ENCODE measurements around the gene SRGAP1. TPM values are rescaled to one million over a fixed set of nuclear protein-coding genes. Genes with fewer than 3 reads are reported as not detected.
"Not testable (repeated sequence)": the region's sequence is repeated elsewhere in the genome, so short reads cannot be mapped to it uniquely, and the experiment has no call there.

Gene SRGAP1
- total RNA-seq, 4 donors from 2014 or later, result 7.6 to 17.5 (median 14.6) TPM

DNA sequence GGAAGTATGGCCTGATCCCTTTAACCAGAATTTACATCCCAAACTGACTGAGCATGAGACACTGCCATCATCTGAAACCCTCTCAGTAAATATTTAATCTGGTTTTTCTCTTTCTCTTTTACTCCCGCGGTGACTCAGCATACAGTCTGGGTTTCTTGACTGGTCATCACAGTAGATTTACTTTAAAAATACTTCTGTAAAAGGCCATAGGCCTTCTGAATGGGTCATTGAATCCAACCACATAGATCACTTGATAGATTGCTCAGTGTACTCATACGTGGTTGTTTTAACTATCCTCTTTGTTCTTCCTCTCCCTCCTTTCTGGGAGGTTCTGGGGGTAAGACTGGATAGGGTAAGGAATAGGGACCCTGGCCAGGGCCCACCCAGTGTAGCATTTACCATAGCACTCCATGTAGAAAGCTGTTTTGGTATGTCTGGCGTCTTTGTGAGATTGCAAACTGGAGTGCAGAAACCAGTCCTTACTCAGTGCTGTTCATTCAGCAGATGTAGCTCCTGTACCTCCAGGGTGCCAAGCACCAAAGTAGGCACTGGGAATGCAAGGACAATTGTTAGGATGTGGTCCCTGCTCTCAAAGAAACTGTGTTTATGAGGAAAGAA lies 165.7 kb downstream of the SRGAP1 start:
- Histone ChIP-seq H3K9me3 (no peaks in the 10 kb centered on the region), H3K27ac (replicated peaks in 1 of 4) (peak overlapping the region in 2 of 4 donors; percentile 55 to 58), H3K27me3 (no peaks in the 10 kb centered on the region), H3K4me1 (peaks cover 0 to 14% (median 9%) of the 10 kb centered on the region in 4 donors), H3K4me3 (no peak overlapping the region), H3K36me3 (no peaks in the 10 kb centered on the region)
- 68% methylated on average over 4 of the region's 4 CpGs for WGBS
- TF ChIP-seq, protein P1, sequence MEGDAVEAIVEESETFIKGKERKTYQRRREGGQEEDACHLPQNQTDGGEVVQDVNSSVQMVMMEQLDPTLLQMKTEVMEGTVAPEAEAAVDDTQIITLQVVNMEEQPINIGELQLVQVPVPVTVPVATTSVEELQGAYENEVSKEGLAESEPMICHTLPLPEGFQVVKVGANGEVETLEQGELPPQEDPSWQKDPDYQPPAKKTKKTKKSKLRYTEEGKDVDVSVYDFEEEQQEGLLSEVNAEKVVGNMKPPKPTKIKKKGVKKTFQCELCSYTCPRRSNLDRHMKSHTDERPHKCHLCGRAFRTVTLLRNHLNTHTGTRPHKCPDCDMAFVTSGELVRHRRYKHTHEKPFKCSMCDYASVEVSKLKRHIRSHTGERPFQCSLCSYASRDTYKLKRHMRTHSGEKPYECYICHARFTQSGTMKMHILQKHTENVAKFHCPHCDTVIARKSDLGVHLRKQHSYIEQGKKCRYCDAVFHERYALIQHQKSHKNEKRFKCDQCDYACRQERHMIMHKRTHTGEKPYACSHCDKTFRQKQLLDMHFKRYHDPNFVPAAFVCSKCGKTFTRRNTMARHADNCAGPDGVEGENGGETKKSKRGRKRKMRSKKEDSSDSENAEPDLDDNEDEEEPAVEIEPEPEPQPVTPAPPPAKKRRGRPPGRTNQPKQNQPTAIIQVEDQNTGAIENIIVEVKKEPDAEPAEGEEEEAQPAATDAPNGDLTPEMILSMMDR (IDR thresholded peaks at IDR 0.05), result no peak
- TF ChIP-seq POLR2AphosphoS5 (IDR thresholded peaks at IDR 0.05) (no peak), EP300 (IDR thresholded peaks at IDR 0.05) (no peak), POLR2A (IDR thresholded peaks at IDR 0.05; ENCODE audit: low read depth) (no peak)
- intact Hi-C loops (cut with DNase I), result no loop called here
- no peak for DNase-seq (ENCODE audit: extremely low spot score)

DNA sequence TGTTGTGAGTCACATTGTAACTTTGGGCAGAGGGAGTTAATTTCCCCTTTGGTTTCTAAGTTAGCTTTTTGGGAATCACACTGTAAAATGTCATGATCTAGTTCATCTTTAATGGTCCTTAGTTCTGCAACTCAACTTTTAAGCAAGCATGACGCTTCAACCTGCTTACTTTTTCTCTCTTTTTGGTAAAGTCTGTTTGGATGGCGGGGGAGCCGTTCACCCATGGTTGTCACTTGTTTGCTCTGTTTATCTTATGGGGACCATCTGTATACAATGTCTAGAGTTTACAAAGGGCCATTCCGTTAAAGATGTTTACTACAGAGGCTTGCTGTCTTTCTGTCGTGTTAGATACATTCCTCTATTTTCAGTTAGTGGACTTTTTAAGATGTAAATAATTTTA lies 172.0 kb downstream of the SRGAP1 start:
- intact Hi-C loops (cut with DNase I), result no loop called here
- Histone ChIP-seq H3K27me3 (no peaks in the 10 kb centered on the region), H3K4me1 (no peaks in the 10 kb centered on the region), H3K36me3 (peaks cover 0 to 8% (median 4%) of the 10 kb centered on the region in 4 donors), H3K9me3 (no peaks in the 10 kb centered on the region), H3K27ac (replicated peaks in 1 of 4) (no peak overlapping the region), H3K4me3 (no peak overlapping the region)
- TF ChIP-seq POLR2AphosphoS5 (IDR thresholded peaks at IDR 0.05), result no peak
- no peak for TF ChIP-seq POLR2A (IDR thresholded peaks at IDR 0.05; ENCODE audit: low read depth)
- no peak for TF ChIP-seq EP300 (IDR thresholded peaks at IDR 0.05)
- TF ChIP-seq, protein P1 (IDR thresholded peaks at IDR 0.05), result no peak
- 89% methylated on average over 5 of the region's 5 CpGs for WGBS
- no peak for DNase-seq (ENCODE audit: extremely low spot score)

DNA sequence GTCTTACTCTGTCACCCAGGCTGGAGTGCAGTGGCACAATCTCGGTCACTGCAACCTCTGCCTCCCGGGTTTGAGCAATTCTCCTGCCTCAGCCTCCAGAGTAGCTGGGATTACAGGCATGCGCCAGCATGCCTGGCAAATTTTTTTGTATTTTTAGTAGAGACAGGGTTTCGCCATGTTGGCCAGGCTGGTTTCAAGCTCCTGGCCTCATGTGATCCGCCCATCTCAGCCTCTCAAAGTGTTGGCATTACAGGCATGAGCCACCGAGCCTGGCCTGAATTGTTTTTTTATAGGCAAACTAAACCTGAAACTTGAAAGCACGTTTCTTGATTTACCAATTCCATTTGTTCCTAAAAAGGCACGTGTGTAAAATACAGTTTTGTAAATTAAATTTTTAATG lies 173.6 kb downstream of the SRGAP1 start:
- DNase-seq (ENCODE audit: extremely low spot score); H3K4me3 ChIP-seq; H3K36me3 ChIP-seq; H3K27me3 ChIP-seq; H3K9me3 ChIP-seq; H3K27ac ChIP-seq (replicated peaks in 1 of 4); intact Hi-C loops (cut with DNase I); H3K4me1 ChIP-seq: not testable (repeated sequence)
- WGBS, result 96% methylated on average over 7 of the region's 8 CpGs

DNA sequence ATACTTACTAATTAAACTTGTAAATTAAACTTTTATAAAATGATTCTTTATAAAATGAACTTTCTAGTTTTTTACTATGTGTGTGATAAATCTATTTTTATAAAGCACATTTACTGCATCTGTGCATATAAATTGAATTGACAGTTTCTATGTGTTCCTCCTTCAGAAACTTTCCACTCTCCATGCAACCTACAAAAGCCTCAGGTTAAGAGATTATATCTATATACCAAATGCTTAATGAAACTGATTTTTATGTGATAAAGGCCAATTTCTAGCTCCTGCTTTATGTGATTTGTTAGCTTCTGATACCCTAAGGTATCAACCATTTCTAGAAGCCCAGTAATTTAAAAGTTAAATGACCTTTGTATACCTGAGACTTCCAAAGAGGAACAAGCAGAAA lies 174.0 kb downstream of the SRGAP1 start:
- no peak overlapping the region for H3K27ac ChIP-seq (replicated peaks in 1 of 4)
- no peak overlapping the region for H3K4me3 ChIP-seq
- no peaks in the 10 kb centered on the region for H3K4me1 ChIP-seq
- H3K27me3 ChIP-seq, result no peaks in the 10 kb centered on the region
- H3K36me3 ChIP-seq, result peaks cover 0 to 8% (median 4%) of the 10 kb centered on the region in 4 donors
- no peaks in the 10 kb centered on the region for H3K9me3 ChIP-seq
- intact Hi-C loops (cut with DNase I), result no loop called here
- no peak for DNase-seq (ENCODE audit: extremely low spot score)
- TF ChIP-seq POLR2AphosphoS5 (IDR thresholded peaks at IDR 0.05) (no peak), POLR2A (IDR thresholded peaks at IDR 0.05; ENCODE audit: low read depth) (no peak), EP300 (IDR thresholded peaks at IDR 0.05) (no peak)
- TF ChIP-seq, protein P1 (IDR thresholded peaks at IDR 0.05), result no peak

DNA sequence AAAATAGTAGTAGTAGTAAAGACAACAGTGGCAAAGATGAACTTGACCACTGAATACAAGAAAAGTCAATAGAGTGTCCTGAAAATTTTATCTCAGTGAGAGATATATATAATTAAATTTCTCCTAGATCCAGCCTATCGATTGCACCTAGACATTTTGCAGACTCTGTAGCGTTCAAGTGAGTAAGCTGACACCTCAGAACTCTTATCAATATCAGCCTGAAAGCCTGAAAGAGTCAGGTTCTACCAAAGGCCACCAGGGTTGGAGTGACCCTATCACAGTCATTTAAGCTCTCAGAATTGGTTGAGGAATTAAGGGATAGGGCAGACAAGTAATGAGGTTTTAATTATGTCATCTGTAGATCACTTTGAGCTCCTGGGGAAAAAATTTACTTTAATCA lies 174.6 kb downstream of the SRGAP1 start:
- no peak for DNase-seq (ENCODE audit: extremely low spot score)
- no peak overlapping the region for H3K27ac ChIP-seq (replicated peaks in 1 of 4)
- WGBS, result 96% methylated on average over 2 of the region's 2 CpGs

More for the DNA sequence above, 174.6 kb downstream of the SRGAP1 start:
- H3K4me1 ChIP-seq, result no peaks in the 10 kb centered on the region
- TF ChIP-seq POLR2A (IDR thresholded peaks at IDR 0.05; ENCODE audit: low read depth) (no peak), EP300 (IDR thresholded peaks at IDR 0.05) (no peak), POLR2AphosphoS5 (IDR thresholded peaks at IDR 0.05) (no peak)
- TF ChIP-seq, protein P1 (IDR thresholded peaks at IDR 0.05), result no peak
- H3K4me3 ChIP-seq, result no peak overlapping the region
- peaks cover 0 to 8% (median 4%) of the 10 kb centered on the region in 4 donors for H3K36me3 ChIP-seq
- no peaks in the 10 kb centered on the region for H3K27me3 ChIP-seq
- intact Hi-C loops (cut with DNase I), result no loop called here
- no peaks in the 10 kb centered on the region for H3K9me3 ChIP-seq
